Testis (tissue), 5 donors: ENCODE results near the gene FITM2. TPM values are rescaled to one million over a fixed set of nuclear protein-coding genes. Genes with fewer than 3 reads are reported as not detected.

Experiments used
- DNase-seq: peaks from one replicate; pipeline ENCODE4 v3.0.0-alpha.2; 2019
- H3K27ac ChIP-seq, 2 donors: fragments of 200-600 bp; sonication (generic); one replicate each; pipeline ENCODE4 v1.5.1; 2019
- H3K27me3 ChIP-seq: fragments of 200-600 bp; sonication (generic); one replicate; pipeline ENCODE4 v1.5.1; 2019
- H3K36me3 ChIP-seq: fragments of 200-600 bp; sonication (generic); one replicate; pipeline ENCODE4 v1.5.1; 2017; ENCODE audit warnings: low read depth; ENCODE audit errors: missing control alignments
- H3K4me1 ChIP-seq: fragments of 200-600 bp; sonication (generic); one replicate; pipeline ENCODE4 v1.5.1; 2019
- H3K4me3 ChIP-seq, 2 donors: fragments of 200-600 bp; sonication (generic); one replicate each; pipeline ENCODE4 v1.5.1; 2017 to 2019
- H3K9me3 ChIP-seq: fragments of 200-600 bp; sonication (generic); one replicate; pipeline ENCODE4 v1.5.1; 2017
- POLR2A ChIP-seq: fragments of 450-650 bp; IDR thresholded peaks from one replicate; pipeline ENCODE4 v1.6.1; 2017; ENCODE audit warnings: antibody characterized with exemption, mild to moderate bottlenecking, moderate library complexity
- WGBS, 2 donors: methylation state at CpG; one replicate each; pipeline ENCODE4 v1.1.5; 2018; 5-methylcytosine and 5-hydroxymethylcytosine counted together
- intact Hi-C: fragments of 100-400 bp; cut with DNase I; formaldehyde crosslinking; loops from one replicate; pipeline ENCODE4 v1.15.1; 2023; ENCODE audit warnings: low total_unique reads
- long read RNA-seq, 2 donors: transcript quantifications; one replicate each; lab custom pipeline, GENCODE V29; 2026
- polyA plus RNA-seq: library from polyadenylated mRNA; stranded (reverse); fragments of 350-450 nt; fragmentation: Illumina TruSeq; extraction: RNeasy Lipid Tissue Mini Kit (QIAGEN cat#74804); gene quantifications from one replicate; pipeline ENCODE4 v1.2.3, GENCODE V29; 2014; ENCODE audit warnings: low read depth, low replicate concordance; ENCODE audit not compliant: insufficient read depth
- total RNA-seq, 2 donors: library from RNA; depleted of rRNA; stranded (reverse); fragments of >200 nt; gene quantifications; one replicate each; pipeline ENCODE4 v1.2.3, GENCODE V29; 2016
- TF ChIP-seq, protein P1 (sequence below), 3 experiments: fragments of 450-650 bp in 2 of 3; fragments of 200-600 bp in 1 of 3; sonication (generic) in 1 of 3; IDR thresholded peaks; one replicate each; pipeline ENCODE4 v1.5.1; 2016 to 2019; ENCODE audit warnings: antibody characterized with exemption in 3 of 3, mild to moderate bottlenecking in 2 of 3, moderate library complexity in 1 of 3

FITM2 gene, protein sequence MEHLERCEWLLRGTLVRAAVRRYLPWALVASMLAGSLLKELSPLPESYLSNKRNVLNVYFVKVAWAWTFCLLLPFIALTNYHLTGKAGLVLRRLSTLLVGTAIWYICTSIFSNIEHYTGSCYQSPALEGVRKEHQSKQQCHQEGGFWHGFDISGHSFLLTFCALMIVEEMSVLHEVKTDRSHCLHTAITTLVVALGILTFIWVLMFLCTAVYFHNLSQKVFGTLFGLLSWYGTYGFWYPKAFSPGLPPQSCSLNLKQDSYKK
- total RNA-seq = 10 to 100 TPM; 21.5 to 22.9 TPM
- 11.0 TPM for polyA plus RNA-seq
- long read RNA-seq, donor 1, full-length matches to known transcripts = 3 of 3 reads
- long read RNA-seq, donor 1, partial matches to known transcripts = 0 of 3 reads
- long read RNA-seq, donor 1, other reads (novel, unspliced or antisense) = 0 of 3 reads
- long read RNA-seq, donor 2, full-length matches to known transcripts = 1 of 1 reads
- long read RNA-seq, donor 2, partial matches to known transcripts = 0 of 1 reads
- long read RNA-seq, donor 2, other reads (novel, unspliced or antisense) = 0 of 1 reads

DNA sequence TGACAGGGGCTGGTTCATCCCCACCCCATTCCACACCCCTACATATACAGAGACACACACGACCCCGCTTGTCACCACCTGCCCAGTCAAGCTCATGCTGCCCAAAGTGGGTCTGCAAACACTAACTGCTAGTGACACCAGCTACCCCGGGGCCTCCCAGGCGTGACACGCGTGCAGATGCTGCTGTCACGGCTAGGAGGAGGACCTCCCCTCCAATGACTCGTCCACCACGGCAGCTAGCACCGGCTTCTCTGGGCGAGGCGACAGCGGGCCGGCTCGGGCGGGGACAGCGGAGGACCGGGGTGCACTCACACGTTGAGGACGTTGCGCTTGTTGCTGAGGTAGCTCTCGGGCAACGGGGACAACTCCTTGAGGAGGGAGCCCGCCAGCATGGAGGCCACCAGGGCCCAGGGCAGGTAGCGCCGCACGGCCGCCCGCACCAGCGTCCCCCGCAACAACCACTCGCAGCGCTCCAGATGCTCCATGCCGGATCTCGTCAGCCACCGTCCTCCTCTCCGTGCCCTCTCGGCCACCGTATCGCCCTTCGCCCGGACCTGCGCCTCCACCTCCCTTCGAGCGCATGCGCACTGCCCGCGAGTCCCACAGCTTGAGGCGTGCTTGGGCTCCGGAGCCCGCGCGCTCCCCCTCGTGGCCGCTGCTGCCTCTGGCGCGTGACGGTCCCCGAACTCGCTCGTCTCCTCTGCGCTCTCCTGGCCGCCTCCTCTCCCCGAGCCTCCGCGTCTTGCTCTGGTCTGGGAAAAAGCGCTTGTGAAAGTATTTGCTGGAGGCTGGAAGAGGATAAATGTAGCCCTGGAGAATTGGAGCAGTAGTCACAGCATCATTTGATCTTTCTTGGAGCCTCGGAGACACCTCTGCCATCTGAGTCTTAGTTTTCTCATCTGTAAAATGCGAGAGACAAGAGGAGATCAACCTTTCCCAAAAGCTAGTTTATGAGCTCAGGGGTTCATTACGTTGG is at the start of gene FITM2:
TSS of gene FITM2 (minus strand) at position 539 of the 976 bp plus-strand sequence. CDS start at position 485, 54 bp downstream.
- intact Hi-C loops = loop anchor here (5.0 kb wide), 1 partner anchor 94 kb away; no protein-coding TSS in a partner anchor
- WGBS, 2 donors = 2% methylated on average over 22 to 64 of the region's 70 CpGs

GRCh38 chr20:44360221-44360620 is 49.2 kb upstream of the FITM2 start:
- H3K36me3 ChIP-seq = no peaks in the 10 kb centered on the region
- intact Hi-C loops = no loop called here
- DNase-seq = no peak
- H3K9me3 ChIP-seq = no peaks in the 10 kb centered on the region
- no peaks in the 10 kb centered on the region for H3K27me3 ChIP-seq
- TF ChIP-seq POLR2A = no peak
- TF ChIP-seq, protein P1, sequence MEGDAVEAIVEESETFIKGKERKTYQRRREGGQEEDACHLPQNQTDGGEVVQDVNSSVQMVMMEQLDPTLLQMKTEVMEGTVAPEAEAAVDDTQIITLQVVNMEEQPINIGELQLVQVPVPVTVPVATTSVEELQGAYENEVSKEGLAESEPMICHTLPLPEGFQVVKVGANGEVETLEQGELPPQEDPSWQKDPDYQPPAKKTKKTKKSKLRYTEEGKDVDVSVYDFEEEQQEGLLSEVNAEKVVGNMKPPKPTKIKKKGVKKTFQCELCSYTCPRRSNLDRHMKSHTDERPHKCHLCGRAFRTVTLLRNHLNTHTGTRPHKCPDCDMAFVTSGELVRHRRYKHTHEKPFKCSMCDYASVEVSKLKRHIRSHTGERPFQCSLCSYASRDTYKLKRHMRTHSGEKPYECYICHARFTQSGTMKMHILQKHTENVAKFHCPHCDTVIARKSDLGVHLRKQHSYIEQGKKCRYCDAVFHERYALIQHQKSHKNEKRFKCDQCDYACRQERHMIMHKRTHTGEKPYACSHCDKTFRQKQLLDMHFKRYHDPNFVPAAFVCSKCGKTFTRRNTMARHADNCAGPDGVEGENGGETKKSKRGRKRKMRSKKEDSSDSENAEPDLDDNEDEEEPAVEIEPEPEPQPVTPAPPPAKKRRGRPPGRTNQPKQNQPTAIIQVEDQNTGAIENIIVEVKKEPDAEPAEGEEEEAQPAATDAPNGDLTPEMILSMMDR (IDR thresholded peaks at IDR 0.05) = no peak
- H3K4me3 ChIP-seq = no peak overlapping the region
- no peaks in the 10 kb centered on the region for H3K4me1 ChIP-seq
- no peak overlapping the region for H3K27ac ChIP-seq

More for the DNA sequence above, at the start of gene FITM2:
- Histone ChIP-seq H3K9me3 (no peaks in the 10 kb centered on the region), H3K4me1 (peaks cover 13% of the 10 kb centered on the region), H3K4me3 (peak within 1 kb of the TSS; percentile 94 to 97), H3K36me3 (no peaks in the 10 kb centered on the region), H3K27ac (peak within 1 kb of the TSS; percentile 48 to 72), H3K27me3 (no peaks in the 10 kb centered on the region)
- peak; percentile 98 for DNase-seq
- TF ChIP-seq, protein P1 (IDR thresholded peaks at IDR 0.05) = peak; percentile 94 to 99 (median 98)
- no peak for TF ChIP-seq POLR2A

- intact Hi-C loops = no loop called here
- no peaks in the 10 kb centered on the region for H3K27me3 ChIP-seq
- TF ChIP-seq, protein P1 (IDR thresholded peaks at IDR 0.05) = no peak
- no peak for TF ChIP-seq POLR2A
These were observed 47.8 kb upstream of the FITM2 start for GRCh38 chr20:44358776-44359175.

GRCh38 chr20:44357555-44358125 is 46.6 kb upstream of the FITM2 start:
- 37 to 41% methylated on average over 4 of the region's 4 CpGs for WGBS, 2 donors
- DNase-seq = peak; percentile 58
- no peaks in the 10 kb centered on the region for H3K36me3 ChIP-seq
- no peaks in the 10 kb centered on the region for H3K27me3 ChIP-seq
- no peak overlapping the region for H3K4me3 ChIP-seq
- intact Hi-C loops = no loop called here
- TF ChIP-seq, protein P1 (IDR thresholded peaks at IDR 0.05) = no peak
- no peak for TF ChIP-seq POLR2A
- no peaks in the 10 kb centered on the region for H3K4me1 ChIP-seq
- H3K9me3 ChIP-seq = no peaks in the 10 kb centered on the region
- no peak overlapping the region for H3K27ac ChIP-seq

More at GRCh38 chr20:44358776-44359175, 47.8 kb upstream of the FITM2 start:
- Histone ChIP-seq H3K36me3 (no peaks in the 10 kb centered on the region), H3K9me3 (no peaks in the 10 kb centered on the region), H3K27ac (no peak overlapping the region), H3K4me3 (no peak overlapping the region), H3K4me1 (no peaks in the 10 kb centered on the region)
- WGBS, 2 donors = 93 to 99% methylated on average over 8 of the region's 8 CpGs
- no peak for DNase-seq
